Activated T-helper 17 cell treated with anti-CD3 and anti-CD28 coated beads, Interleukin-2, amount 50 U/mL, for 72 hours (primary cell): ENCODE data around the gene MRC1. TPM values are rescaled to one million over a fixed set of nuclear protein-coding genes. Genes with fewer than 3 reads are reported as not detected.

Source experiments
- ATAC-seq: fragments of 150-1000 bp; cut with Tn5 transposase; replicated peaks from 2 replicates; pipeline ENCODE4 v1.10.0; 2021; ENCODE audit warnings: mild to moderate bottlenecking, moderate library complexity
- H3K27ac Mint-ChIP-seq: one replicate; pipeline ENCODE4 v1.8.0; 2022; ENCODE audit warnings: mixed read lengths
- H3K27me3 Mint-ChIP-seq: one replicate; pipeline ENCODE4 v1.8.0; 2022; ENCODE audit warnings: mixed read lengths
- H3K36me3 Mint-ChIP-seq: one replicate; pipeline ENCODE4 v1.8.0; 2022; ENCODE audit warnings: low read depth, mild to moderate bottlenecking, mixed read lengths
- H3K4me1 Mint-ChIP-seq: one replicate; pipeline ENCODE4 v1.8.0; 2022; ENCODE audit warnings: mixed read lengths
- H3K4me3 Mint-ChIP-seq: one replicate; pipeline ENCODE4 v1.8.0; 2022; ENCODE audit warnings: mild to moderate bottlenecking, mixed read lengths
- H3K9me3 Mint-ChIP-seq: one replicate; pipeline ENCODE4 v1.8.0; 2022; ENCODE audit warnings: mixed read lengths
- total RNA-seq, 2 donors: library from RNA; stranded (reverse); gene quantifications; one replicate each; pipeline ENCODE4 v1.2.3, GENCODE V29; 2022

The MRC1 gene
- under 1 TPM in 1 of 2 donors, not detected in 1; 0.08 TPM for total RNA-seq

DNA sequence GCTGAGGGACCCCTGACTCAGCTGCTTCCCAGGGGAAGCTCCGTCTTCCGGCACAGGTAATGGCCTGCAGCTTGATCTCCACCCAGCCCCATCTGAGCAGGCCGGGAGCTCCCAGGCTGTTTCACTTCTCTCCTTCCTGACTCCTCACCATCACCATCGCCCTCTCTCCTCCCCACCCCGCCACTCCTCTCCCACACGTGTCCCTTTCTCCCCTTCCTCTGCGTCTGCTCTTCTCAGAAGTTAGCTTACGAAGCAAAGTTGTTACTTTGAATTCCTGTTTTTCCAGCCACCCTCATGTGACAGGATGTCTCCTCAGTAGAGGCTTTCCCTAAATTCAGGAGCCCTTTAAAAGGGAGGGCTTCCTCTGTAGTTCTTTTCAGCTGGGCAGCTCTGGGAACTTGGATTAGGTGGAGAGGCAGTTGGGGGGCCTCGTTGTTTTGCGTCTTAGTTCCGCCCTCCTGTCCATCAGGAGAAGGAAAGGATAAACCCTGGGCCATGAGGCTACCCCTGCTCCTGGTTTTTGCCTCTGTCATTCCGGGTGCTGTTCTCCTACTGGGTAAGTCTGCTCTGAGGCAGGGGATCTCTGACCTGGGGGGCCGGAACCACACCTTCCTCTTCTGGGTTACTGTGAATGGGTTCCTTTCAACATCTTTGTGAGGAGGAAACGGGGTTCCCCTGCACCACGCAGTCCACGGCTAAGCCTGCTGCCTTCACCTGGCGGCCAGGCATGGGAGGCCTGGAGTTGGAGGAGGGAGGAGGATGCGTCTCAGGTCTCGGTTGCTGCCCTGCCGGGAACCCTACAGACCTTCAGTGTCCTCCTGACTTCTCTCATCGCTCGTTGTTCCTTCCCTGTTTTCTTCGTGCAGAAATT, at the start of gene MRC1:
Gene MRC1 (plus strand): TSS at position 378 of the 871 bp plus-strand sequence. CDS start 118 bp downstream, at position 496.
- peaks cover 12% of the 10 kb centered on the region for H3K4me1 Mint-ChIP-seq
- no peaks in the 10 kb centered on the region for H3K9me3 Mint-ChIP-seq
- peak within 1 kb of the TSS; percentile 3 for H3K4me3 Mint-ChIP-seq
- H3K36me3 Mint-ChIP-seq, result no peaks in the 10 kb centered on the region
- no peak within 1 kb of the TSS for H3K27ac Mint-ChIP-seq
- peak; percentile 18 for ATAC-seq
- peaks cover 45% of the 10 kb centered on the region for H3K27me3 Mint-ChIP-seq

DNA sequence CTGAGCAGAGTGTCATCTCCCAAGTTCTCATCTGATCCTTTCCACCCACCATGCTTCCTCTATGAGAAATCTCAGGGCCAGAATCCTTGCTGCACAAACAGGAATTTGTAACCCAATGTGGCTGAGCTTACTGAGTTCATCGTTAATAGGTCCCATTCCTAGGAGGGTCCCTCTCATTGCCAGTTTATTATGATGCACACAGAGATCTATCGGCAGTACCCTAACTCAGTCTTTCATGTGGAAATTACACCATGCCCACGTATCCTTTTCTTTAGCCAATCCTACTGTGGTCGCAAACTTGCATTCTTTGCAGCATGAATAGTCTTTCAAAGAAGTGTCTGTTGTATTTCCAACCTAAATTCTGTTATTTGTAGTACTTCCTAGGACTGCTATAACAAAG, 45.0 kb upstream of the MRC1 start:
- no peaks in the 10 kb centered on the region for H3K36me3 Mint-ChIP-seq
- no peak for ATAC-seq
- no peak overlapping the region for H3K4me3 Mint-ChIP-seq
- peaks cover 3% of the 10 kb centered on the region for H3K9me3 Mint-ChIP-seq
- H3K4me1 Mint-ChIP-seq, result no peaks in the 10 kb centered on the region
- no peak overlapping the region for H3K27ac Mint-ChIP-seq
- H3K27me3 Mint-ChIP-seq, result peaks cover 11% of the 10 kb centered on the region

DNA sequence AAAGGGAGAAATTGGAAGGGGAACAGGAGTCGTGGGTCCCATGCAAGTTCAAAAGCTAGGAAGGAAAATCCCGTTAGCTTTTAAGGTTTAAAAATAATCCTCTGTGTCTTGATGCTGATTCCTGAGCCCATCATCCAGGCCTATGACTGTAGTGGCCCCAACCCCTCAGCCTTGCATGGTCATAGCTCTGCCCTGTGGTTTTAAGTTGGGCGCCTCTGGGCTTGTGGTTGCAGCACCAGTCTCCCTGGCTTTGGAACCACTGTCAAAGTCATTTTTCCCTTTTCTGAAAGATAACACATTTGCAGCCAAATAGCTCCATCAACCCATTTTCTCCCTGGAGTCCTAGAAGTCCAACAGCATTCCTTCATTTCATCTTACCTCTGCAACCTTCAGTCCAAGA, 43.5 kb upstream of the MRC1 start:
- Mint-ChIP-seq H3K4me1 (no peaks in the 10 kb centered on the region), H3K36me3 (no peaks in the 10 kb centered on the region), H3K9me3 (peaks cover 3% of the 10 kb centered on the region), H3K27me3 (peaks cover 13% of the 10 kb centered on the region), H3K4me3 (no peak overlapping the region), H3K27ac (no peak overlapping the region)
- no peak for ATAC-seq

DNA sequence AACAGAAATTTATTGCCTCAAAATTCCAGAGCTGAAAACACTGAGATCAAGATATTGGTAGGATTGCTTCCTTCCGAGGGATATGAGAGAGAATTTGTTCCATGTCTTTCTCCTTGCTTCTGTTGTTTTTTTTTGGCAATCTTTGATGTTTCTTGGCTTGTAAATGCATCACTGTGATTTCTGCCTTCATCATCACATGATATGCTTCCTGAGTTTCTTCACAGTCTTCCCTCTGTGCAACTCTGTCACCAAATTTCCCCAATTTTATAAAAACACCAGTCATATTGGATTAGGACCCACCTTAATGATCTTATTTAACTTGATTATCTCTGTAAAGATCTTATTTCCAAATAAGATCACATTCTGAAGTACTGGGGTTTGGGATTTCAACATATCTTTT, 42.4 kb upstream of the MRC1 start:
- Mint-ChIP-seq H3K4me3 (no peak overlapping the region), H3K27me3 (peaks cover 13% of the 10 kb centered on the region), H3K27ac (no peak overlapping the region), H3K4me1 (no peaks in the 10 kb centered on the region), H3K9me3 (peaks cover 3% of the 10 kb centered on the region), H3K36me3 (no peaks in the 10 kb centered on the region)
- no peak for ATAC-seq

DNA sequence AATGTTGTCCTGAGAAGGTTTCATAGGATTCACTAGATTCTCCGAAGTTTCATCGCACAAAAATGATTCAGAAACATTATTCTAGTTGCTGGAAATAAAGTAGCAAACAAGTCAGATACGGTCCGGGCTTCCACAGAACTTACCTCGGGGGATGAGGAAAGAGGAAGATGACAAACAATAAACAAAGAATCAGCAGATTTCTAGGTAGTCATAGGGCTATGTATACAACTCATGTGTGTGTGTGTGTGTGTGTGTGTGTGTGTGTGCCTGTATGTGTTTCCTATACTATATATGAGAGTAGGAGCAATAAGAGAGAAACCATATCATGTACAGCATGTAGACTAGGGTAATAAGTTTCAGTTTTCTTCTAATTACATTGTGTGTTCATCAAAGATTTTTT, 40.7 kb upstream of the MRC1 start:
- Mint-ChIP-seq H3K27ac (no peak overlapping the region), H3K9me3 (peaks cover 3% of the 10 kb centered on the region)

DNA sequence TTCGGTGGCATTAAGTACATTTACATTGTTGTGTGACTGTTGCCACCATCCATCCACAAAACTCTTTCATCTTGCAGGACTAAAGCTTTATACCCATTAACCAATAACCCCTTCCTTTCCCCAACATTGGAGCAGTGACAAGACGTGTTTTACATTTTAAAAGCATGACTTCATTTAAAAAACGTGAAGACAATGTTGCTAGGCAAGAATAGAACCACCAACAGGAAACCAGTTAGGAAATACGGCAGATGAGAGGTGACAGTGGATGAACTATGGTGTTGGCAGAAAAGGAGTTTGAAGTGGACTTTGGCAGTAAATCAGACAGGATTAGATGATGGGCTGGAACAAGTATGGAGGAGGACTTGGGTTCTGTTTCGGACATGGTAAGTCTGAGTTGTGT, 40.2 kb upstream of the MRC1 start:
- Mint-ChIP-seq H3K36me3 (no peaks in the 10 kb centered on the region), H3K27ac (no peak overlapping the region), H3K27me3 (peaks cover 13% of the 10 kb centered on the region), H3K4me1 (no peaks in the 10 kb centered on the region), H3K4me3 (no peak overlapping the region), H3K9me3 (peaks cover 3% of the 10 kb centered on the region)
- no peak for ATAC-seq

More for the DNA sequence above, 40.7 kb upstream of the MRC1 start:
- no peaks in the 10 kb centered on the region for H3K36me3 Mint-ChIP-seq
- H3K4me1 Mint-ChIP-seq, result no peaks in the 10 kb centered on the region
- peaks cover 13% of the 10 kb centered on the region for H3K27me3 Mint-ChIP-seq
- no peak overlapping the region for H3K4me3 Mint-ChIP-seq
- no peak for ATAC-seq

DNA sequence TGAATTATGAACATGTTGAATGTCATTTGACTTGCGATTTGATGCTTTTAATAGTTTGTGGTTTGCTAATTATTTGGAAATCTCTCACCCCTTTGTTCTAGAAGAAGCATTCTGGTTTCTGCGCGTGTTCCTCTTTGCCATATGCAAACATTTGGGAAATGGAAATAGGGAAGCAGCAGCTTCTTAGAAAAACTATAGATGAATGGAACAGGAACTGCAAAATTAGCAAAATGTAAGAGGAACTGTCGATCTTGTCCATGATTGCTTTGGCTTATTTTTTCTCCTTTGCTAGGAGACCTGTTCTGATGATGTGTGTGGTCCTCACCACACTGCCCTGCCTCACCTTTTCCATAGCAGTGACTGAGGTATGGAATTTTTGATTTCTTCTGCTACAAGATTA, 38.1 kb upstream of the MRC1 start:
- Mint-ChIP-seq H3K4me1 (no peaks in the 10 kb centered on the region), H3K27ac (no peak overlapping the region), H3K36me3 (no peaks in the 10 kb centered on the region), H3K27me3 (peaks cover 8% of the 10 kb centered on the region), H3K4me3 (no peak overlapping the region), H3K9me3 (peaks cover 3% of the 10 kb centered on the region)
- ATAC-seq, result no peak

DNA sequence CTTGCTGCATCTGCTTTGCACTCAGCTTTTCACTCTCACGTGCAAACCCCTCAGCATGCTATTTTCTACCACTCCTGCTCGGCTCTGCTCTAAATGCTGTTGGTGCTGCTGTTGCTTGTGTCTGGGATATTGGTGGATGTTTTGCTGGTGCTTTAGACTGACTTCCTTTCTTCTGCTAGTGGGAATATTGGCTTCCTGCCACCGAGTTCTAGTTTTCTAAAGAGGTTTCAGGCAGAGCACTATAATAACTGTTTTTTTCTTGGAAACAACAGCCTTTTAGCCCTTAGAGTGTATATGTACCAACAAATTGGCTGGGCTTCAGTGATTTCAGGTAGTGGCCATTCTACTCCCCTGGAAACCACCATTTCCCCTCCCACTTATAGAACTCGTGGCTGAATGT, 29.4 kb upstream of the MRC1 start:
- no peak for ATAC-seq
- H3K4me1 Mint-ChIP-seq, result no peaks in the 10 kb centered on the region
- H3K36me3 Mint-ChIP-seq, result no peaks in the 10 kb centered on the region
- no peak overlapping the region for H3K27ac Mint-ChIP-seq
- no peak overlapping the region for H3K4me3 Mint-ChIP-seq
- no peaks in the 10 kb centered on the region for H3K9me3 Mint-ChIP-seq
- no peaks in the 10 kb centered on the region for H3K27me3 Mint-ChIP-seq

DNA sequence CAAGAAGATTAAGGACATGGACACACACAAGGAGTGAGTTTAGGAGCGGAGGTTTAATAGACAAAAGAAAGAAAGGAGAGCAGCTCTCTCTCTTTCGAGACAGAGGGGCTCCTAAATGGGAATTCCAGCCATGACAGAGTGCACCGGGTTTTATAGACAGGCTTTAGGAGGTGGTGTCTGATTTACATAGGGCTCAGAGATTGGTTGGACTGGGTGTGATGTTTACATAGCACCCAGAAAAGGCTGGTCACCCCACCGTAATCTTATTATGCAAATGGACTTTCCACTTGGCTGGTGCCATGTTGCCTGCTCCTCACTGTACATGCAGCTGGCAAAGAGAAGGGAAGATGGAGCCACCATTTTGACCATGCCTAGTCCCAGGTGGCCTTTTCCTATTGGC, 28.4 kb upstream of the MRC1 start:
- Mint-ChIP-seq H3K4me3 (no peak overlapping the region), H3K4me1 (no peaks in the 10 kb centered on the region), H3K36me3 (no peaks in the 10 kb centered on the region), H3K27ac (no peak overlapping the region), H3K27me3 (no peaks in the 10 kb centered on the region), H3K9me3 (no peaks in the 10 kb centered on the region)
- ATAC-seq, result no peak

DNA sequence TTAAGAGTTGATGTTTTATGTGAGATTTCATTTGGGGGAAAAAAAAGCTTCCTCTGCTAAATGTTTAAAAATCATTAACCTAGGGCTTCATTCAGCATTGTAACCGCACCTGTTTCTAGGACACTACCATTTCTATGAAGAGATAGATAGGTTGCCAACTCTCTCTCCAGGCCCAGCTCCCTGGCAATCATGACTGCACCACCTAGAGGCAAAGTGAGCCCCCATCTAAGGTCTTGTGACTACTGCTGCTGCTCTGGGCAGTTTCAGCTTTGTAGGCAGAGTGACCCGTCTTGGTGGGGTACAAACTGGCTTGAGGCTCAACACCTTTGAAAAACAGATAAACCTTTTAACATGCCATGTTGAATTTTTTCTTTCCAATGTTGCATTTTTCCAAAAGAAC, 27.3 kb upstream of the MRC1 start:
- Mint-ChIP-seq H3K9me3 (no peaks in the 10 kb centered on the region), H3K4me1 (no peaks in the 10 kb centered on the region), H3K4me3 (no peak overlapping the region), H3K27ac (no peak overlapping the region), H3K27me3 (no peaks in the 10 kb centered on the region), H3K36me3 (no peaks in the 10 kb centered on the region)
- no peak for ATAC-seq

DNA sequence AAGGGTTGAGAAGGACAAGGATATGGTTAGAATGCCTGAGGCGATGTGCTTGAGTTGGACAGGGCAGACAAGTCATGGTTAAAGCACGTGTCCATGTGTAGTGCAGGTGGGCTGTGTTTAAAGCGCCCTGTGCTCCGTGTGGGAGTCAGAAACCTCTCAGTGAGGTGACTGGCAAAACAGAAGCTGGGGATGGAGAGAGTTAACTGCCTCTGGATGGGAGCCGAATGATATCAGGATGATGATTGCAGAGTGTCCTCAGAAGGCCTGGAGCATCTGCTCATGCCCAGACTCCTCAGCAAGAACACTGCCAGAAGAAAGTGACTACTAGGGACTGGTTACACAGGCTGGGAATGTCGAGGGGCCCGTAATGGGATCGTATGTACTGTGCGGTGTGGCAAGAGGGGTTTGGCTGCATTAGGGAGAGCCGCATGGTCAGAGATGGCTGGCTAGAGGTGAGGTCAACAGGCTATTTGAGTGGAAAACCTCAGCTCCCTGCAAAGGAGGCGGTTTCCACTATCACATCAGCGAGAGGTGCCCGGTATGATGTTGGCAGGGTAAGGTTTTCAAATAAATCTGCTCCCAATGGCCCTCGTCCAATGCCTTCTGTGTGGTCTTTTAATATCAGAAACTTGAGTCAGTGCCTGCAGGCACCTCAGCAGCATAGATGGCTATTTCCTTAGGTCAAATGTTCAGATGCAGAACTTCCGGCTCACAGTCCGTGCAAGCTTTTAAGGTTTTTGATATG, 26.1 kb upstream of the MRC1 start:
- H3K4me3 Mint-ChIP-seq, result no peak overlapping the region
- no peaks in the 10 kb centered on the region for H3K9me3 Mint-ChIP-seq
- H3K27me3 Mint-ChIP-seq, result no peaks in the 10 kb centered on the region
- no peaks in the 10 kb centered on the region for H3K36me3 Mint-ChIP-seq
- no peaks in the 10 kb centered on the region for H3K4me1 Mint-ChIP-seq
- ATAC-seq, result no peak
- H3K27ac Mint-ChIP-seq, result no peak overlapping the region

DNA sequence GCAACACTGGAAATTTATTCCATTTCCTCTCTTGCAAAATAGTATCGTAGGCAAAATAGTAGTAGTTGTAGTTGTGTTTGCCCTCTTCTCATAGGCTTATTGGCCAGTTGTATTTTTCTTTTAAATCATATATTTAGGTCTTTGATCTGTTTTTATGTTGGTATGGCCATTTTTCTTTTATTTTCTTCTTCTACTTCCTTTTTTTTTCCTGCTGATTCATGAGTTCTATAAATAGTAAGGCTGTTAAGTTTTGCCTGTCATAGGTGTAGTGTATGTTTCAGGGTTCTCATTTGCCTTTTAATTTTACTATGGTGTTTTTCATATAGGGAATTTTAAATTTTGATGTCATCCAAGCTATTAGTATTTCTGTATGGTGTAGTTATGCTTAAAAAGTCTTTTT, 25.4 kb upstream of the MRC1 start:
- Mint-ChIP-seq H3K36me3 (no peaks in the 10 kb centered on the region), H3K27me3 (no peaks in the 10 kb centered on the region), H3K9me3 (no peaks in the 10 kb centered on the region), H3K4me1 (no peaks in the 10 kb centered on the region), H3K4me3 (no peak overlapping the region), H3K27ac (no peak overlapping the region)
- no peak for ATAC-seq

DNA sequence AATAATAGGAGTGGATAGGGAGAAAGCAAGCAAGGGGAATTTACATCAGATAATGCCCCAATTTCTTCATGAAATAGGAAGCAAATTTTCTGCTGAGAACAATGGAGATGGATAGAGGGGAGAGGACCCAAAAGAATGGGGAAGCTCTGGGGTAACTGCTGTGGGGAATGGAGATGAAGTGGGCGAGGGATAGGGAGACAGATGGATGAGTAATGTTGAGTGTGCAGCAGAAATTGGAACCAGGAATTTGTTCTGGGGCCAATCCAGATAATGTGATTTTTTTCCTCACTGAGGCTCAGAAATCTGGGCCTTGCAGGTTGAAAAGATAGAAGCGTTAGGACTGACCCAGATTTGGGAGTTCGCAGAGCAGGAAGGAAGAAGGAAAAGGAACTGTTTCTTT, 24.5 kb upstream of the MRC1 start:
- Mint-ChIP-seq H3K4me1 (no peaks in the 10 kb centered on the region), H3K36me3 (no peaks in the 10 kb centered on the region), H3K27ac (no peak overlapping the region), H3K9me3 (no peaks in the 10 kb centered on the region), H3K4me3 (no peak overlapping the region), H3K27me3 (no peaks in the 10 kb centered on the region)
- ATAC-seq, result no peak

DNA sequence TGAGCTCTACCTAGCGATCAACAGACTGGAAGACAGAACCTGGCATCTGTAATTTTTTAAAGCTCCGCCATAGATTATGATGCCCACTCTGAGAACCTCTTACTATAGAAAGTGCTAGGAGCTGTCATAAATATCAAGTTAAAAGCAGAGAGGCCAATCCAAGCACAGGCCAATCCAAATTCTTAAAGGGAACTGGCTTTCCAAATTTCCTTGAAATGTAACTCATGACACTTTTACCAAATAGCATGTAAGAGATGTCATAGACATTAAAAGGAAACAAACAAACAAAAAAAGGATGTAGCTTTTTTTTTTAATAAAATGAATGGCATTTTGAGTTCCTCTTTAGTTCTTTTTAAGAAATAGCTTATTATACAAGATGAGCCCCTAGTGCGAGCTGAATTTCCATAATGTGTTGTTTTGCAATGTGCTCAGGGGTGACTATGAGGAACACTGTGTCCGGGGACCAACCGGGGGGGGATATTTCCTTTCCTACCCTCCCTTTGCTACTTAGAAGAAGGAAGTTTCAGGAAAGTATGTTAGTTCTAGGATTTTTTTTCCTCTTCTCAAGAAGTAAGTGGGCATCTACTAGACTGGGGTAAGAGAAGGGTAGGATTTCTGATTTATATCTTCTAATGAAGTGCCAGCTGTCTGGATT, 23.7 kb upstream of the MRC1 start:
- Mint-ChIP-seq H3K4me3 (no peak overlapping the region), H3K4me1 (no peaks in the 10 kb centered on the region), H3K27ac (no peak overlapping the region), H3K36me3 (no peaks in the 10 kb centered on the region), H3K27me3 (no peaks in the 10 kb centered on the region), H3K9me3 (no peaks in the 10 kb centered on the region)
- no peak for ATAC-seq
